GM21367 (cell line): ENCODE results near the gene CD40.

Source experiments
- ATAC-seq: cut with Tn5 transposase; IDR thresholded peaks from one replicate; pipeline ENCODE4 v1.9.1; 2021; ENCODE audit not compliant: unreplicated experiment

The CD40 gene

DNA sequence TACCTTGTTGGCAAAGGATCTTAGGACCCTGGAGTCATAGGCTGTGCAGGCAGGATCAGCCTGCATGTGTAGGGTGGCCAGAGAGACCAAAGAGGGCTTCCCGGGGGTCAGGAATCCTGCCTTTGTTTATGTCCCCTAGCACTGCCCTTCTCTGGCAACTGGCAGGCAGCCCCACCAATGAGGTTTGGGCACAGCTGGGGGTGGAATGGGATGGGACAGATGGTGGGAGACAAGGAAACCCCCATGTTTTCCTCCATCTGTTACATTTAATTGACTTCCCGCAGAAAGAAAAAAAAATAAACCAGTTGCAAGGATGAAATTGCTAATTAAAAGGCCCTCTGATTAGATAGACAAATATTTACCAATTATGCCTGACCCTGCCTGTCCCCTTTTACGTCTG lies 27.6 kb downstream of the CD40 start:
- no peak for ATAC-seq

DNA sequence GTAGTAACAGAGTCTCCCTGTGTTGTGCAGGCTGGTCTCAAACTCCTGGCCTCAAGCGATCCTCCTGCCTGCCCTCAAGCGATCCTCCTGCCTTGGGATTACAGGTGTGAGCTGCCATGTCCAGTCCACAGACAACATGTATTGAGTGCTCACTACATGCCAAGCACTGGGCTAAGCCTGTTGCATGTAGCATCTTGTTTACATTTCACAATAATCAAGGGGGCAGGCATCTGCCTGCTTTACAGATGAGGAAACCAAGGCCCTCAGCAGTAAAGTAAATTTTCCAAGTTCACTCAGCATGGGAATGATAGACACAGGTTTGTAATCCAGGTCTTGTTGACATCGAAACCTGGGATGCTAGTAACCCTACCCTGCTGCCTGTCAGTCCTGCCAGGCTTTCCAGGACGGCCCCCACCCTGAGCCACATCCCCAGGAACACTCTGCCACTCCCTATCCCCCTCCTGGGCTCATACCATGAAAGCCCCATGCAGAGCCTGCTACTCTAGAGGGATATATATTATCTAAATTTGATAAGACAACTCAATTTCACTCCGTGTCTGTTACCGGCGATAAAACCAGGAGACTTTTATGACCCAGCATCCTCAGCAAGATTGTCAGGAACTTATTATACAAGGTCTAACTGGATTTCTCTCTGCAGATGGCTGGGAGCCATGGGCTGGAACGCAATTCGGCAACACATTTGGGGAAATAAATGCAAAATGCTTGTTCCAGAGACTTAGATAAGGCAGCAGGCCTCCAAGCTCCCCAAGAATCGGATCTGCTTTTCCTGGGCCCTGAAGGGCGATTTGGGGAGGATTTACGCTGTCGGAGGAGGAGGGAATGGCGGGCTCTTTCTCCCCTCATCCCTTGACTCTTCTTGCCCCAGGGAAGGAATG lies 30.4 kb downstream of the CD40 start:
- ATAC-seq: no peak

DNA sequence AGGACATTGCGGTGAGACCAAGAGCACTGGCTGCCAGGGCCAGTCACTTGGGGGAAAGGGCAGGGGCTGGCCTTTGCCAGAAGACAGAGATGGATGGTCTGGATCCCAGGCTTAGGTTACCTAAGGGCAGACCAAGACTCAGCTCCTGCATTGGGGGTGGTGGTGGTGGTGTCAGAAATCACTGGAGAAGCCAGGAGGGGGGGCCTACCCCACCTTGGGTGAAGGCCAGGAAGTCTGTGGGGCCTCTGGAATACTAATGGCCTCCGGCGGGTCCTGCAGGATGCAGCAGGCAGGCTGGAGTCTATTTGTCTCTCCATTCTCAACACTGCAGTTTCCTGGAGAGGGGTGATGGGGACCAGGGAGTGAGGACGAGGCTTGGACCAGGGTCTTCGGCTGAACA lies 32.8 kb downstream of the CD40 start:
- ATAC-seq: no peak

DNA sequence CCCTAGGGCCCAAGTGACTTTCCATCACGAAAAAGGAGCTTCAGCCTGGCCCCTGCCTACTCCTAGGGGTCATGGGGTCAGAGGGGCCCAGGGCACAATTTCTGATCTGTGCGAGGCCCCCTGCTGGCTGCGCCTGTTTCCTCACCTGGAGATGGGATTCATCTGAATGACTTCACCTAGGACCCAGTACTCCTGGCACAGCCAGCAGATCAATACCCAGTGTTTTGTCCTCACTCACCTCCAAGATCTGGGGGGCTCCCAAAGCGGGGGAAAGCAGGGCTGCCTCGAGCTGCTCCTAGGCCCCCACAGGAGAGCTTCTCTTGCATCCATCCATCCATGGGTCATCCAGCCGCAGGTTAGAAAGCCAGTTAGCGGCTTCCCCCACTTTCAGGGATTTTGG lies 33.8 kb downstream of the CD40 start:
- no peak for ATAC-seq

- no peak for ATAC-seq
These were observed 34.9 kb downstream of the CD40 start for GRCh38 chr20:46152824-46153586.

GRCh38 chr20:46154305-46154704 lies 36.2 kb downstream of the CD40 start:
- ATAC-seq: no peak

DNA sequence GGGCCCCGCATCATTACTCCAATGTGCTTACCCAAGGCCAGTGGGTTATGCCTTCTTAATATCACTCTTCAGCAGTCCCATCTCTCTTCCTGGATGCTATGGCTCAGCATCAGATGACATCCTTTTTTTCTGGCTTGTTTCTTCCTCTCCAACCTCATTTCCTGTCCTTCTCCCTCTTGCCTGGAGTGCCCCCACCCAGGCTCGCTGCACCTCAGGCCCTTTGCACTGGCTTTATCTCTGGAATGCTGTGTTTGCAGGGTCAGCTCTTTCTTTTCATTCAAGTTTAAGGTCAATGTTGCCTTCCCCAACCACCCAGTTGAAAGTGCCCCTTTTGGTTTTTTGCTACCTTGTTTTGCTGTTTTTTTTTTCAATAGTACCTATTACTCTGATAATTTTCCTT lies 36.7 kb downstream of the CD40 start:
- ATAC-seq: no peak

- ATAC-seq: no peak
These were observed 38.0 kb downstream of the CD40 start for GRCh38 chr20:46156065-46156464.

DNA sequence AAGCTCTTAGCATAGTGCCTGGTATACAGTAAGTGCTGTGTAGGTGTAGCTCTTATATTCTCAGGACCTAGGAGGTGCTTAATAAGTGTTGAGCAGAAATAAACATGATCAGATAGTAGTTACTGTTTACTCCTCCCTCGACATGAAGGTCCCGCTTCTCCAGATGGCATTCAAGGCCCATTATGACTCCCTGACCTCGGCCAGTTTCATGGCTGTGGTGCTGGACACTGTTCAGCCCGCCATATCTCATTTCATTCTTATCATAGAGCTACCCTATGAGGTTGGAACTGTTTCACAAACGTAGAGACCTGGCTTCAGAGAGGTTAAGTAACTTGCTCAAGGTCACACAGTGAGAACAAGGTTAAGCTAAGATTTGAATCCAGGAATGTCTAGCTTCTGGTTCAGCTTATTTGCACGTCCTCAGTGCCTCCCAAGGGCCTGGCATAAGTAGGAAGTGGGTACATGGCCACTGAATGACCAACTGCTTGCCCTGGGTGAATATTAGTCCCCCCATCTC lies 39.0 kb downstream of the CD40 start:
- ATAC-seq: no peak

GRCh38 chr20:46157625-46158024 lies 39.5 kb downstream of the CD40 start:
- ATAC-seq: no peak

GRCh38 chr20:46158476-46158987 lies 40.4 kb downstream of the CD40 start:
- no peak for ATAC-seq

GRCh38 chr20:46159101-46159897 lies 41.2 kb downstream of the CD40 start:
- no peak for ATAC-seq

DNA sequence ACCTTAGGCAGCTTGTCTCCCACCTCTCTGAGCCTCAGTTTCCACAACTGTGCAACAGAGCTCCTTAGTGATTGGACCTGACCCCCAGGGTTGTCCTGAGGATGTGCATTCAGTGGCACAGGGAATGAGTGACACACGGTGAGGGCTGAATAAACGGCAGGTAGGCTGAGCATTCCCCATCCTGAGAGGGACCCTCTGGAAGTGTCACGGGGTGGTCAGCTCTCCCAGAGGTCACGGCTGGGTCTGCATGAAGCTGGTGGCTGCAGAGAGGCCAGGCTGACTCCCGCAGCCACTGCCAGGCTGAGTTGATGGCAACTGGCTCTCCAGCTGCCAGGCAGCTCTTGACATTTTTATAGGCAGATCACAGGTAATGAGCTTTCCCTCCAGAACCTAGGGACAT lies 42.5 kb downstream of the CD40 start:
- no peak for ATAC-seq

DNA sequence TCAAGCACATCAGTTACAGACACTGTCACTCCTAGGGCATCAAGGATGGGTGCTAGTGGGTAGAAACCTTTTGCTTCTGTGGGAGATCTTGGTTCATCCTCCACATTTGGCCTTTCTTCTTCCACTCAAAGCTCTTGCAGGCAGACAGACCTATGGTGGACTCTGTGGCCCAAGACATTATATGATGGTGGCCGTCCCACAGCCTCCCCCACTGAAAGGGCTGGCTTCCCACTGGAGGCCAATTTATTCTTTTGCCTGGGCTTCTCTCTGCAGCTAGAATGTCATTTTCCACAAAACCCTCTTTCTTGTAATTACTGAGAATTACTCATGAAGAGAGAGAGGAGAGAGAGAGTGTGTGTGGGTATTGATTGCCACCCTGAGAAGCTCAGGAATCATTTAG lies 43.8 kb downstream of the CD40 start:
- no peak for ATAC-seq

GRCh38 chr20:46164254-46164653 lies 46.1 kb downstream of the CD40 start:
- ATAC-seq: no peak

- ATAC-seq: no peak
These were observed 49.0 kb downstream of the CD40 start for GRCh38 chr20:46167080-46167479.

DNA sequence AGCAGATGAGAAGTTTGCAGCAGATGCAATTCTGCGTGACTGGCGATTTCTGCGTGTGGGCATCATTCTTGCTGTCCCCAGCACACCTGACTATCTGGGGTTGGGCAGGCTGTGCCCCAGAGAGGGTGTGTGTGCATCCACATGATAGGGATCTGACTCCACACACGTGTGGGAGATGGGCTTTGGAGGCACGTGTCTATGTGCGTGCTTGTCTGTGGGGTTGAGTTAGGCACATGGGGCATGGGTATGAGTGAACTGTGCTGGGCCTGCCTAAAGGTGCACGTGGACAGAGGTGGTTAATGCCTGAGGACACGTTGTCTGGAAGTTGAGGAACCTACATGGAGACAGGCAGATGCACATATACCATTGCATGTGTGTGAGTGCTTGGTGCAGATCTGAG lies 50.3 kb downstream of the CD40 start:
- no peak for ATAC-seq

GRCh38 chr20:46169245-46170171 lies 51.4 kb downstream of the CD40 start:
- no peak for ATAC-seq

- ATAC-seq: no peak
These were observed 53.4 kb downstream of the CD40 start for GRCh38 chr20:46171476-46171875.

DNA sequence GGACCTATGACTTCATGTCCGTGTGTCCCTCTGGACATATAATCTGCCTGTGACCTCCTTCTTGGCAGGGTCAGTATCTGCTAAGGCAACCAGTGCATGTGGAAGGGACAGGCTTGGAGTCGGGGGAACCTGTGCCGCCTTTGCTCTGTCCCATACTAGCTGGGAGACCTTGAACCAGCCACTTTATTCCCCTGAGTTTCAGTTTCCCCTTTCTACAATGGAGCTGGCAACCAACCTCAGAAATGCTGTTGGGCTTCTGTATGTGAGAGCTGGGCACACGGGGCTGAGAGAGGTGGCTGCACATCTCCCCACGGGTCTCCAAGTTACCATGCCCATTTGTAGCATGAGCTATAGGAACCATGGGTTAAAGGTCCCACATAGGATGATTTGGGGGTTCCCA lies 53.8 kb downstream of the CD40 start:
- no peak for ATAC-seq
